Keratinocyte (primary cell): ENCODE measurements around the gene SOCS1. TPM values are rescaled to one million over a fixed set of nuclear protein-coding genes. Genes with fewer than 3 reads are reported as not detected.

ENCODE experiments used
- DNase-seq: peaks from one replicate; pipeline ENCODE4 v3.0.0-alpha.2; 2011; ENCODE audit warnings: low read depth, missing footprints, low spot score
- FAIRE-seq: peaks from 2 replicates; lab custom pipeline; 2011; peaks lifted over from hg19 to GRCh38; lab: Jason Lieb, UNC
- H2AFZ ChIP-seq: 2 replicates; pipeline ENCODE4 v1.6.0; 2012; ENCODE audit warnings: low read length, control low read depth, inconsistent platforms; ENCODE audit not compliant: control insufficient read depth
- H3K27ac ChIP-seq: 2 replicates; pipeline ENCODE4 v1.5.1; 2011; ENCODE audit warnings: low read length; ENCODE audit not compliant: control insufficient read depth, insufficient read depth
- H3K27me3 ChIP-seq: 3 replicates; pipeline ENCODE4 v1.6.0; 2011; ENCODE audit warnings: low read length; ENCODE audit not compliant: control insufficient read depth, insufficient read depth; ENCODE audit errors: extremely low read depth
- H3K36me3 ChIP-seq, 2 experiments: 2 replicates in 1 of 2; 3 replicates in 1 of 2; pipeline ENCODE4 v1.5.1; 2011; ENCODE audit warnings: low read length in 2 of 2, mild to moderate bottlenecking in 1 of 2; ENCODE audit not compliant: control insufficient read depth in 2 of 2, insufficient read depth in 2 of 2; ENCODE audit errors: extremely low read depth in 1 of 2
- H3K4me1 ChIP-seq: 3 replicates; pipeline ENCODE4 v1.5.1; 2011; ENCODE audit warnings: low read length; ENCODE audit not compliant: control insufficient read depth, insufficient read depth; ENCODE audit errors: extremely low read depth
- H3K4me2 ChIP-seq: 3 replicates; pipeline ENCODE4 v1.6.0; 2011; ENCODE audit warnings: low read depth, low read length; ENCODE audit not compliant: control insufficient read depth, insufficient read depth; ENCODE audit errors: extremely low read depth
- H3K4me3 ChIP-seq, 3 experiments: fragments of 200-600 bp in 1 of 3; sonication (generic) in 1 of 3; 2 replicates in 2 of 3; 3 replicates in 1 of 3; pipeline ENCODE4 v1.5.1; 2011 to 2016; ENCODE audit warnings: low read length in 3 of 3, mild to moderate bottlenecking in 3 of 3, control low read depth in 2 of 3, inconsistent platforms in 1 of 3, low read depth in 1 of 3, mixed read lengths in 1 of 3, mixed run types in 1 of 3, moderate library complexity in 1 of 3; ENCODE audit not compliant: control insufficient read depth in 2 of 3, insufficient read depth in 2 of 3; ENCODE audit errors: extremely low read depth in 1 of 3
- H3K79me2 ChIP-seq: 2 replicates; pipeline ENCODE4 v1.6.0; 2012; ENCODE audit warnings: low read length; ENCODE audit not compliant: control insufficient read depth, insufficient read depth
- H3K9ac ChIP-seq: 3 replicates; pipeline ENCODE4 v1.6.0; 2011; ENCODE audit warnings: low read length; ENCODE audit not compliant: control insufficient read depth, insufficient read depth; ENCODE audit errors: extremely low read depth
- H3K9me1 ChIP-seq: 3 replicates; pipeline ENCODE4 v1.6.0; 2011; ENCODE audit warnings: low read length; ENCODE audit not compliant: control insufficient read depth, insufficient read depth; ENCODE audit errors: extremely low read depth
- H3K9me3 ChIP-seq: 2 replicates; pipeline ENCODE4 v1.5.1; 2012; ENCODE audit warnings: low read depth, low read length; ENCODE audit not compliant: control insufficient read depth
- H4K20me1 ChIP-seq: 3 replicates; pipeline ENCODE4 v1.6.0; 2011; ENCODE audit warnings: low read length; ENCODE audit not compliant: control insufficient read depth, insufficient read depth; ENCODE audit errors: extremely low read depth
- CTCF ChIP-seq, 3 experiments: IDR thresholded peaks in 1 of 3; conservative IDR thresholded peaks in 1 of 3; optimal IDR thresholded peaks in 1 of 3; 2 replicates in 2 of 3; 3 replicates in 1 of 3; pipeline versions ENCODE3 to v1.5.1; 2011; ENCODE audit warnings: low read length in 3 of 3, mild to moderate bottlenecking in 3 of 3, moderate library complexity in 2 of 3, control low read depth in 1 of 3, inconsistent platforms in 1 of 3; ENCODE audit not compliant: insufficient read depth in 2 of 3; ENCODE audit errors: extremely low read depth in 1 of 3
- EZH2 ChIP-seq: IDR thresholded peaks from one replicate; pipeline ENCODE4 v1.6.1; 2012; ENCODE audit warnings: inconsistent platforms, mild to moderate bottlenecking, low read length, moderate library complexity
- dilution Hi-C: fragments of 300-500 bp; cut with MboI; formaldehyde crosslinking; loops from one replicate; pipeline ENCODE4 v1.7.0; 2020; ENCODE audit warnings: low sequenced_read_pairs; ENCODE audit not compliant: extremely low pct_ligation_motif_present
- polyA plus RNA-seq, 5 experiments: library from polyadenylated mRNA; depleted of rRNA in 3 of 5; stranded (reverse) in 3 of 5; stranded (forward) in 1 of 5; unstranded in 1 of 5; fragments of >200 nt; gene quantifications; 1 replicate in 1 of 5; 2 replicates in 3 of 5; 3 replicates in 1 of 5; pipeline versions ENCODE4 v1.2.1 to v1.2.3, GENCODE V29; 2011 to 2012; ENCODE audit warnings: missing spikeins in 2 of 5, low read depth in 1 of 5, low replicate concordance in 1 of 5

The SOCS1 gene
- polyA plus RNA-seq, 1 donor (not counting 4 experiments of a cell fraction or from before 2014, with no cell fraction given): 0.98 TPM

GRCh38 chr16:11302977-11303376, 47.0 kb upstream of the SOCS1 start:
- TF ChIP-seq CTCF (optimal IDR thresholded peaks at IDR 0.05 in 1 of 3, IDR thresholded peaks at IDR 0.05 in 1 of 3, conservative IDR thresholded peaks at IDR 0.05 in 1 of 3; ENCODE audit: extremely low read depth in 1 of 3, insufficient read depth in 2 of 3, low read length in 3 of 3): no peak
- no peak for TF ChIP-seq EZH2
- H3K27ac ChIP-seq: no peak overlapping the region
- H3K4me2 ChIP-seq: peak overlapping the region; percentile 55
- H3K36me3 ChIP-seq: no peaks in the 10 kb centered on the region
- FAIRE-seq: no peak
- peaks cover 3% of the 10 kb centered on the region for H3K4me1 ChIP-seq
- dilution Hi-C loops: no loop called here
- no peaks in the 10 kb centered on the region for H3K9me1 ChIP-seq
- H3K79me2 ChIP-seq: no peaks in the 10 kb centered on the region
- H3K4me3 ChIP-seq: no peak overlapping the region
- no peak overlapping the region for H2AFZ ChIP-seq
- H3K9ac ChIP-seq: no peak overlapping the region
- no peak for DNase-seq
- no peaks in the 10 kb centered on the region for H3K27me3 ChIP-seq
- H4K20me1 ChIP-seq: no peaks in the 10 kb centered on the region
- no peaks in the 10 kb centered on the region for H3K9me3 ChIP-seq

GRCh38 chr16:11301645-11302501, 45.9 kb upstream of the SOCS1 start:
- H3K4me3 ChIP-seq: no peak overlapping the region
- dilution Hi-C loops: no loop called here
- TF ChIP-seq EZH2 (no peak), CTCF (optimal IDR thresholded peaks at IDR 0.05 in 1 of 3, IDR thresholded peaks at IDR 0.05 in 1 of 3, conservative IDR thresholded peaks at IDR 0.05 in 1 of 3; ENCODE audit: extremely low read depth in 1 of 3, insufficient read depth in 2 of 3, low read length in 3 of 3) (no peak)
- H3K4me1 ChIP-seq: peaks cover 11% of the 10 kb centered on the region
- no peaks in the 10 kb centered on the region for H3K9me1 ChIP-seq
- DNase-seq (no peak), FAIRE-seq (no peak)
- no peaks in the 10 kb centered on the region for H3K27me3 ChIP-seq
- H4K20me1 ChIP-seq: no peaks in the 10 kb centered on the region
- no peak overlapping the region for H3K4me2 ChIP-seq
- no peak overlapping the region for H3K27ac ChIP-seq
- no peaks in the 10 kb centered on the region for H3K9me3 ChIP-seq
- H3K79me2 ChIP-seq: no peaks in the 10 kb centered on the region
- no peak overlapping the region for H2AFZ ChIP-seq
- H3K9ac ChIP-seq: no peak overlapping the region
- H3K36me3 ChIP-seq: no peaks in the 10 kb centered on the region
